C4-2B (cell line): Measurements from ENCODE around the gene CDC42EP2.

ENCODE experiments used
- H3K27ac ChIP-seq: fragments of 450-650 bp; 2 replicates; pipeline ENCODE4 v1.5.1; 2017
- CTCF ChIP-seq: fragments of 450-650 bp; conservative IDR thresholded peaks from 2 replicates; pipeline ENCODE4 v1.5.1; 2017; ENCODE audit warnings: mild to moderate bottlenecking
- ZFX ChIP-seq: fragments of 450-650 bp; IDR thresholded peaks from 2 replicates; pipeline ENCODE4 v1.6.1; 2017

CDC42EP2 gene

DNA sequence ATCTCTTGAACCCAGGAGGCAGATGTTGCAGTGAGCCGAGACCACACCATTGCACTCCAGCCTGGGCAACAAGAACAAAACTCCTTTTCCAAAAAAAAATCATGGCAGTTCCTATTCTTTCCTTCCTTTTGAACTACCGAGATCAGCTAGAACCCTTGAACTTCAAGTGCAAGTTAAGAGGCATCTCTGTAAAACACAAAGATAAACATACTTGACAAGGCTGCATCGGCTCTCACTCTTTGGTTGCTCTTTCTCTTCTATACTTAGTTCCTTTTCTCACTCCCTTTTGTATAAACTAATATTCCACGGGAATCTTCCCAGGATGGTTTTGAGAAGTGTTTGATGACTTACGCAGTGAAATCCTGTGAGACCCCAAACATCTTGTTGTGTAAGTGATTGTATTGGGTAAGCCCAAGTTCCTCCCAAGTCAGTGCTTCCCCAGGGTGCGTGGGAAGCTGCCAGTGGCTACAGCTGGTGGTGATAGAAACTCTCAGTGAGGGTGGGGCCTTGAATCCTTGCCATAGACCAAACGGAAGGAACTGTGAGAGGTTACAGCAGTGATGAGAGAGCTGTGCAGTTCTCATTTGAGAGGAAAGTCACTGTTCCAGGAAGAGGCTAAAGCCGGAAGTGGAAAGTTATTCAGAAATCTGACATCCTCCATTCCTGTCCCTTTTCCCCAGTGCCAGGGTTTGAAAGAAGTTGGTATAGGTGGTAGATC lies 24.1 kb upstream of the CDC42EP2 start:
- no peak for TF ChIP-seq ZFX
- no peak for TF ChIP-seq CTCF
- no peak overlapping the region for H3K27ac ChIP-seq

DNA sequence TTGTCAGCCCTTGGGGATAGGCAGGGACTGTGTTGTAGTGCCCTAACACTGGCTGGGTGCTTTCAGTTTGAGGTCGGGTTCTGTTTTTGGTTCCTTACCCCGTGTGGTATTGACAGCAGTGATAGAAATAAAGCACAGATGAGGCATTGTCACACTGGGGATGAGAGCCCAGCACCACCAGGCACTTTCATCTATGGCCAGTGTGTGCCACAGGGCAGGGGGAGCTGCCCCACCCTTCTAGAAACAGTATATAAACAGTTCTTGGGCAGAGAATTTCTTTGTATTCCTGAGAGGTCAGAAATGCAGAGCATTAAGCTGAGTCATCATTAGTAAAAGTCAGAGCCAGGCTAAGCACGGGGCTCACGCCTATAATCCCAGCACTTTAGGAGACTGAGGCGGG lies 23.1 kb upstream of the CDC42EP2 start:
- no peak for TF ChIP-seq ZFX
- peak overlapping the region; percentile 3 for H3K27ac ChIP-seq

DNA sequence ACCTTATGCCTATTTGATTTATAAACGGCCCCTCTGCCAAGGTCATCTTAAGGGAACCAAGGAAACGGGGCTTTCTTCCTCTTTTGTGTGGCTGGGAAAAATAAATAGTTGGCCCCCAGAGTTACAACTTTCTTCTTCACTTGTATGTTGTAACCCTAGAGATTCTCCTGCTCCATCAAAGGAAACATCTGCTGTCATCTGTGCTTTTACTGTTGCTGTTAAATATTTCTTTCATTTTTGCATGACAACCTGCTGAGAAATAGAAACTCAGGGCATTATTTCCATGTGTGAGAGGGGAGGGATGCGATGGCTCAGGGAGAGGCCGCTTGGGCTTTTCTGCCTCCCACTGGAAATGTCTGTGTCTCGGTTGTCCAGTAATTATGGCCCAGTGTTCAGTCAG lies 21.8 kb upstream of the CDC42EP2 start:
- TF ChIP-seq ZFX, result no peak
- no peak for TF ChIP-seq CTCF
- no peak overlapping the region for H3K27ac ChIP-seq

DNA sequence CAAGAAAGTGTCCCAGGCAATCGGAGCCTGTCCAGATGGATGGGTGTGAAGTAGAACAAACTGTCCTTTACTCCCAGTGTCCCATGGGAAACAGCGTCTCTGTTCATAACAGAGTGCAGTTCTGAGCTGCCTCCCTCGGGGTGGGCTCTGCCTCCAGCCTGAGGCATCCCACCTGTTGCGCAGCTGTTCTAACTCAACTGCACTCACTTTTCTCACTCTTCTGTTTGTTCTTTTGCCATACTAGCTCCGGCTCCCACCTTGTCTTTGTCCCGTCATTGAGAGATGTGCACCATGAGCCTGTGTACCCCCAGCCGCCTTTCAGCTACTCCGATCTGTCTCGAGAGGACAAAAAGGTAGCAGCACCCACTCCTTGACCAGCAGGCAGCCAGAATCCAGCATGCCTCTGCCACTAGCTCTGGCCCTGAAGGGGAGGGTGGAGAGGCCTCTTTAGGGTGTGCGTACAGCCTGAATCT lies 20.7 kb upstream of the CDC42EP2 start:
- TF ChIP-seq CTCF (no peak), ZFX (no peak)
- no peak overlapping the region for H3K27ac ChIP-seq

DNA sequence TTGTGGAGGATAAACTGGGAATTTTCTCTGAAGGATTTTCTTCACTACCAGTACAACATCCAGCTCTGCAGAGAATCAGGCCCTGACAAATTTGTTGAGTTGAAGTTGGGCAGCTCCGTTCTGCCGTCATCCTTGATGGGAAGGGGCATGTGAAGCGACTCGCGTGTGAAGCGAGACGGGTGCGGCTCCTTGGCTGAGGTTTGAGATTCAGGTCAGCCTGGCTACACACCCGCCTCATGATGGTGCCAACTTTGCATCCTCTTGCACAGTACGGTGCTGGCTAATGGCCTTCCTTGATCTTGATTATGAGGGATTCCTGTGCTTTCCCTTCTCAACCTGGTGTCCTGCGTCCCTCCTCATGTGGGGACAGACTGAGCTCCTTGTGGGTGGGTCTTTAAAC lies 19.7 kb upstream of the CDC42EP2 start:
- TF ChIP-seq ZFX, result no peak
- no peak overlapping the region for H3K27ac ChIP-seq

DNA sequence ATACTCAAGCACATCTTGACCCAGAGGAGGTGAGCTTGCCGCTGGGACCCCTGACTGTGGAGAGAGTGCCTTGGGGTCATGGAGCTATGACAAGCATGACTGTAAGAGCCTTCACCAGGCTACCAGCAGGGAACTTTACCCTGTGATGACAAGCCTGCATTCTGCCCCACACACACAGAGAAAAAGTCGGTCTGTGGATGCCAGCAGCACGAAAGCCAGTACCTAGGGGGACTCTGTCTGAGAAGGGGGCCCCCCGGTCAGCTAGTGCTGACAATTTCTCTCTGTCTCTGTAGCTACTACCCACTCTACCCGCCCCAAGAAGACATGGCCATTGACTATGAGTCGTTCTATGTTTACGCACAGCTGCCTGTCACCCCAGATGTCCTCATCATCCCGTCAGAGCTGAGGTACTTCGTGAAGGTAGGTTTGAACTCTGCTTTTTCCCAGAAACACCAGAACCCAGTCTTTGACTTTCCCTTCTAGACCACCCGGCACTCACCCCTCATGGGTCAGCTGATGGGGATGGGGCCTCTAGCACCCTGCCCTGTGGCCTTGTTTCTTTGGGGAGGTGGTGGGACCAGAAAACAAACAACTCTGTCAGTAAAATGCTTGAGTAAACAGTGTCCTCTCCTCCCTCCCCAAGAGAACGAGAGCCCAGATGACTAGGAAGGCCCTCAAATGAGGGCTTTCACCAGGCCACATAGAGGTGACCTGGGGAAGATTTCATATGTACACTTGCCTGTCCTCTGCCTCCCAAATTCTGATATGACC lies 18.9 kb upstream of the CDC42EP2 start:
- no peak overlapping the region for H3K27ac ChIP-seq
- TF ChIP-seq ZFX (no peak), CTCF (no peak)

- no peak overlapping the region for H3K27ac ChIP-seq
- no peak for TF ChIP-seq ZFX
- no peak for TF ChIP-seq CTCF
These were observed 17.5 kb upstream of the CDC42EP2 start for GRCh38 chr11:65297026-65297672.

DNA sequence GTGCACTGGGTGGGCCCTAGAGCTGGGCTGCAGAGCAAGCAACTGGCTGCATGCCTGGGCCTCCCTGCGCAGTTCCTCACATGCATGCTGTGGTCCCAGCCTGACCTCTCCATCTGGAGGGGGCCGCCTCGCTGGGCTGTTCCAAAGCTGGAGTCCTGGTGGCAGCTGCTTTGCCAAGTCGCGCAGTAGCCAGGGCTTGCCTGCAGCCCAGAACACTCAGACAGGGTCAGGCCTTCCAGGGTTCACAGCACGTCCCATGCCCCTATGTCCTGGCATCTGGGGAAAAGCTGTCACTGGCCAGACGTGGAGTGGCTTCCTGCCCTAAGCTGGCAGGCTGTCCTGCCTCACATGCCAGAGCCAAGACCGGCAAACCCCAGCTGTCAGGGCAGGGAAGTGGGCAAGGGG lies 16.5 kb upstream of the CDC42EP2 start:
- no peak overlapping the region for H3K27ac ChIP-seq
- TF ChIP-seq ZFX, result no peak
- no peak for TF ChIP-seq CTCF
